ENCODE results near the gene IQGAP2. TPM values are rescaled to one million over a fixed set of nuclear protein-coding genes. Genes with fewer than 3 reads are reported as not detected.

IQGAP2 gene
- total and polyA plus RNA-seq, 2 of the 8 experiments (the other 6 are each of a cell fraction or from before 2014, with no cell fraction given): 19.7 to 66.0 TPM

DNA sequence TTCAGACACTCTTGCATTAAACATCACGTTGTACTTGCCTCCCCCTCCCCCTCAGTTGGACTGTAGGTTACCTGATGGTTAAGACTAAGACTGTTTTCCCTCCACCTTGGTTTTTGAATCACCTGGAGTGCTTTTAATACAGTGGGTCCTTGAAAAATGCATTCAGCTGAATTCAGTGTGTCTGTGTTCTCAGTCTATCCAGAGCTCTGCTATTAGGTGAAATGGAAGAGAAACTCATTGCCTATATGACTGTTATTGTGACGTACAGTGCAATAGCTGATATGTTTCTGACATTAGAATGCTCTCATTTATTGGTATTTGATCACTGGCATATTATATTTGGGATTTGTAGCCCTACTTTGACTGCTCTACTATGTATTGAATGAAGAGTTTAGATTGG lies 111.6 kb downstream of the IQGAP2 start:
- WGBS, 2 experiments (ENCODE audit: extremely low coverage in 1 of 2, insufficient coverage in 1 of 2, insufficient read length in 1 of 2, insufficient replicate concordance in 2 of 2, low coverage in 1 of 2, low lambda C conversion rate in 2 of 2, missing lambda C conversion rate in 1 of 2): 71% methylated on average over 2 of the region's 2 CpGs; no CpG with 5 or more reads in 1 of the 2 experiments
- Histone ChIP-seq H3K9me3 (ENCODE audit: insufficient read depth in 2 of 2, low read depth in 1 of 2, low read length in 1 of 2) (no peaks in the 10 kb centered on the region), H3K23me2 (ENCODE audit: low read depth, low read length) (no peaks in the 10 kb centered on the region), H2BK20ac (ENCODE audit: low read length) (no peak overlapping the region), H3K4me1 (replicated peaks in 1 of 4; ENCODE audit: control insufficient read depth in 3 of 4, insufficient read depth in 4 of 4, low read length in 3 of 4) (peaks cover 0 to 8% (median 3%) of the 10 kb centered on the region in 4 experiments; a peak in 4 of 7 replicates), H2BK5ac (ENCODE audit: low read depth, low read length) (no peak overlapping the region), H2AK5ac (ENCODE audit: low read depth, low read length) (no peak overlapping the region), H3K9ac (replicated peaks in 1 of 4; ENCODE audit: extremely low read depth in 1 of 4, low read depth in 3 of 4, low read length in 3 of 4) (no peak overlapping the region), H3K4me3 (ENCODE audit: extremely low read depth in 1 of 4, insufficient read depth in 2 of 4, low read depth in 3 of 4, low read length in 4 of 4) (no peak overlapping the region), H2BK15ac (ENCODE audit: low read length) (no peak overlapping the region), H3K36me3 (ENCODE audit: control insufficient read depth in 2 of 4, insufficient read depth in 4 of 4, low read length in 3 of 4) (no peaks in the 10 kb centered on the region; a peak in 1 of 8 replicates), H2BK12ac (ENCODE audit: low read depth, low read length) (no peak overlapping the region), H2BK120ac (replicated peaks; ENCODE audit: low read depth, low read length) (no peak overlapping the region), H3K18ac (ENCODE audit: extremely low read depth, low read length) (no peak overlapping the region), H4K8ac (ENCODE audit: extremely low read depth, insufficient read depth, low read length) (no peak overlapping the region), H3K79me1 (ENCODE audit: low read depth, low read length) (no peaks in the 10 kb centered on the region), H2AFZ (ENCODE audit: low read length) (no peak overlapping the region), H3K23ac (ENCODE audit: insufficient read length) (no peak overlapping the region), H4K5ac (ENCODE audit: insufficient read length, low read depth, low read length) (no peak overlapping the region), H3K56ac (replicated peaks; ENCODE audit: insufficient read length, low read depth, low read length) (no peak overlapping the region), H3K27ac (ENCODE audit: low read depth, low read length) (no peak overlapping the region), H3K4me2 (ENCODE audit: insufficient read depth in 1 of 2, low read depth in 2 of 2, low read length in 2 of 2) (no peak overlapping the region; a peak in 1 of 4 replicates), H3K4ac (replicated peaks; ENCODE audit: insufficient read length, low read depth, low read length) (no peak overlapping the region), H3K14ac (ENCODE audit: insufficient read length) (no peak overlapping the region), H3K27me3 (replicated peaks in 1 of 4; ENCODE audit: control insufficient read depth in 3 of 4, extremely low read depth in 1 of 4, insufficient read depth in 3 of 4, low read length in 3 of 4) (no peaks in the 10 kb centered on the region), H3K79me2 (ENCODE audit: control insufficient read depth in 1 of 2, insufficient read depth in 2 of 2, low read length in 2 of 2) (peaks cover 0 to 7% of the 10 kb centered on the region in 2 experiments; a peak in 2 of 4 replicates), H4K91ac (replicated peaks; ENCODE audit: insufficient read length, low read length) (no peak overlapping the region), H4K20me1 (replicated peaks in 1 of 2; ENCODE audit: control insufficient read depth in 1 of 2, insufficient read depth in 2 of 2, low read length in 2 of 2) (no peaks in the 10 kb centered on the region)
- POLR2A ChIA-PET (ENCODE audit: partially characterized antibody): interaction anchor here (0.9 kb wide), 1 partner anchor 10 kb away, joined by 3 read pairs; no protein-coding TSS in a partner anchor
- CTCF ChIA-PET (ENCODE audit: partially characterized antibody): interaction anchor here (0.7 to 1.1 kb wide), 3 partner anchors 14 to 109 kb away, joined by 3 read pairs; no protein-coding TSS in a partner anchor
- TF ChIP-seq TCF12 (IDR thresholded peaks at IDR 0.05; ENCODE audit: low read depth, low read length) (no peak), SIX5 (IDR thresholded peaks at IDR 0.05; ENCODE audit: low read depth, low read length) (no peak), ASH2L (IDR thresholded peaks at IDR 0.05; ENCODE audit: low read length) (no peak), KDM4A (IDR thresholded peaks at IDR 0.05; ENCODE audit: low read depth, low read length, severe bottlenecking) (no peak), GTF2F1 (IDR thresholded peaks at IDR 0.05; ENCODE audit: borderline replicate concordance, low read depth, low read length) (no peak), TEAD4 (IDR thresholded peaks at IDR 0.05; ENCODE audit: low read depth, low read length) (no peak), POU5F1 (IDR thresholded peaks at IDR 0.05; ENCODE audit: low read depth, low read length) (no peak), YY1 (IDR thresholded peaks at IDR 0.05; ENCODE audit: low read depth, low read length) (no peak), RNF2 (IDR thresholded peaks at IDR 0.05; ENCODE audit: borderline replicate concordance, low read depth, low read length, missing control alignments, poor library complexity, severe bottlenecking) (no peak), CEBPB (IDR thresholded peaks at IDR 0.05; ENCODE audit: low read depth, low read length) (no peak), SIRT6 (IDR thresholded peaks at IDR 0.05; ENCODE audit: low read length) (no peak)
- TF ChIP-seq, protein P1, sequence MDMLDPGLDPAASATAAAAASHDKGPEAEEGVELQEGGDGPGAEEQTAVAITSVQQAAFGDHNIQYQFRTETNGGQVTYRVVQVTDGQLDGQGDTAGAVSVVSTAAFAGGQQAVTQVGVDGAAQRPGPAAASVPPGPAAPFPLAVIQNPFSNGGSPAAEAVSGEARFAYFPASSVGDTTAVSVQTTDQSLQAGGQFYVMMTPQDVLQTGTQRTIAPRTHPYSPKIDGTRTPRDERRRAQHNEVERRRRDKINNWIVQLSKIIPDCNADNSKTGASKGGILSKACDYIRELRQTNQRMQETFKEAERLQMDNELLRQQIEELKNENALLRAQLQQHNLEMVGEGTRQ (IDR thresholded peaks at IDR 0.05; ENCODE audit: low read length): no peak
- FAIRE-seq: no peak
- DNase-seq (ENCODE audit: low read depth in 1 of 2, low spot score in 2 of 2): no peak

All from H1 (cell line).